ENCODE measurements around the gene DERL2.

GRCh38 chr17:5527601-5528250 is 41.7 kb upstream of the DERL2 start:
- TF ChIP-seq POLR2AphosphoS5 (IDR thresholded peaks at IDR 0.05) (no peak), CTCF (IDR thresholded peaks at IDR 0.05) (no peak)

Data from breast epithelium (tissue), 3 donors.